T-helper 2 cell treated with Interferon-gamma antibody and Interleukin-4, amounts not matched to agents 5 μg/mL and 100 μg/mL, for 36 hours (primary cell): ENCODE data around the gene PCBP3.
"Not testable (repeated sequence)": the region's sequence is repeated elsewhere in the genome, so short reads cannot be mapped to it uniquely, and the experiment has no call there.

Experiments used
- DNase-seq: peaks from one replicate; pipeline ENCODE4 v3.0.0; 2021; ENCODE audit warnings: low spot score
- H3K27ac Mint-ChIP-seq: one replicate; pipeline ENCODE4 v1.8.0; 2021; ENCODE audit warnings: mild to moderate bottlenecking, mixed read lengths
- H3K27me3 Mint-ChIP-seq: one replicate; pipeline ENCODE4 v1.8.0; 2021; ENCODE audit warnings: low read depth, mixed read lengths
- H3K36me3 Mint-ChIP-seq: one replicate; pipeline ENCODE4 v1.8.0; 2021; ENCODE audit warnings: low read depth, mixed read lengths
- H3K4me1 Mint-ChIP-seq: one replicate; pipeline ENCODE4 v1.8.0; 2021; ENCODE audit warnings: low read depth, mixed read lengths
- H3K4me3 Mint-ChIP-seq: one replicate; pipeline ENCODE4 v1.8.0; 2022; ENCODE audit warnings: mild to moderate bottlenecking, moderate library complexity, mixed read lengths
- H3K9me3 Mint-ChIP-seq: one replicate; pipeline ENCODE4 v1.8.0; 2021; ENCODE audit warnings: mixed read lengths

PCBP3 gene

GRCh38 chr21:45849651-45850050 is 206.1 kb downstream of the PCBP3 start:
- Mint-ChIP-seq H3K27me3 (peaks cover 5% of the 10 kb centered on the region), H3K27ac (no peak overlapping the region)
- DNase-seq: no peak

DNA sequence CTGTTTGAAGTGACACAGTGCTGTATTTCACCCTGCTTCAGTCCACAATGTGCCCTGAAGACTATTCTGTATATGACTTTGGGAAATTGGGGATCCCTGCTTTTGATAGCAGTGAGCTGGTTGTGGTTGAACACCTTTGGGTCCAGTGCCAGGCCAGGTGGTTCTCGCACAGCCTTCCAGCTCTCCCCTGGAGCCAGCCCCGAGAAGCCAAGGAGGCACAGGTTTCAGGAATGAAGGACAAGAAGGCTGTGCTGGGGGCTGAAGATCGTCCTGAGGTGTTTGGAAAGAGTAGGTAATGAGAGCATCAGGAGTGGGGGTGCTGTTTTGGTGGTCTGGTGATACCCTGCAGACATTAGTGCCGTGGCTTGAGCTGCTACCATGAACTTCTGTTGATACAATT is 206.7 kb downstream of the PCBP3 start:
- no peak for DNase-seq
- Mint-ChIP-seq H3K36me3 (no peaks in the 10 kb centered on the region), H3K4me3 (no peak overlapping the region), H3K9me3 (no peaks in the 10 kb centered on the region), H3K4me1 (no peaks in the 10 kb centered on the region), H3K27me3 (peaks cover 5% of the 10 kb centered on the region), H3K27ac (no peak overlapping the region)

More at GRCh38 chr21:45849651-45850050, 206.1 kb downstream of the PCBP3 start:
- no peaks in the 10 kb centered on the region for H3K36me3 Mint-ChIP-seq
- H3K4me1 Mint-ChIP-seq: no peaks in the 10 kb centered on the region
- H3K9me3 Mint-ChIP-seq: no peaks in the 10 kb centered on the region
- no peak overlapping the region for H3K4me3 Mint-ChIP-seq

DNA sequence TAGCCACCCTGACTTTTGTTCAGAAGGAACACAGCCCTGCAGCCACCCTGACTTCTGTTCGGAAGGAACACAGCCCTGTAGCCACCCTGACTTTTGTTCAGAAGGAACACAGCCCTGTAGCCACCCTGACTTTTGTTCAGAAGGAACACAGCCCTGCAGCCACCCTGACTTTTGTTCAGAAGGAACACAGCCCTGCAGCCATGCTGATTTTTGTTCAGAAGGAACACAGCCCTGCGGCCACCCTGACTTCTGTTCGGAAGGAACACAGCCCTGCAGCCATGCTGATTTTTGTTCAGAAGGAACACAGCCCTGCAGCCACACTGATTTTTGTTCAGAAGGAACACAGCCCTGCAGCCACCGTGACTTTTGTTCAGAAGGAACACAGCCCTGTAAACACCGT is 208.9 kb downstream of the PCBP3 start:
- H3K27ac Mint-ChIP-seq, H3K4me1 Mint-ChIP-seq, DNase-seq, H3K4me3 Mint-ChIP-seq, H3K27me3 Mint-ChIP-seq, H3K36me3 Mint-ChIP-seq, H3K9me3 Mint-ChIP-seq: not testable (repeated sequence)

DNA sequence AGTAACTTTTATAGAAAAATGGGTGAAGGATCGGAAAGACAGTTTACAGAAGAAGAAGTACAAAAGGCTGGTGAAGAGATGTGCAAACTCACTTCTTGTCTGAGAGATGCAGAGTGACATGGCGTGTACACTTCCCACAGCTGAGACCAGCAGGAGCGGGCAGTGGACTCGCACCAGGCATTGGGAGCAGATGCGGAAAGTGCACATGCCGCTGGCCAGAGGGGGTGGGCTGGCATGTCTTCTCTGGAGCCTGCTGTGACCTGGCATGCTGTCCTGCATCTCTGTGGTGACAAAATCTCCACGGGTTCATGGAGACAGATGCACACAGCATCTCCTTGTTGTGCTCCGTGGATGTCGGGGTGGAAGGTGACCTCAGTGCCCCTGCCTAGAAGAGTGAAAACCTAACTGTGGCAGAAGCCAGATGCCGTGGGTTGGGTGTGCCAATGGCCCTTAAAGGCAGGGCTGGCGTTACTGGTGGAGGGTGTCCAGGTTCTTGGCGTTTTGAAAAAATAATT is 209.4 kb downstream of the PCBP3 start:
- H3K4me3 Mint-ChIP-seq: no peak overlapping the region
- no peaks in the 10 kb centered on the region for H3K36me3 Mint-ChIP-seq
- H3K9me3 Mint-ChIP-seq: no peaks in the 10 kb centered on the region
- H3K27me3 Mint-ChIP-seq: peaks cover 5% of the 10 kb centered on the region
- H3K4me1 Mint-ChIP-seq: no peaks in the 10 kb centered on the region
- no peak for DNase-seq
- no peak overlapping the region for H3K27ac Mint-ChIP-seq

DNA sequence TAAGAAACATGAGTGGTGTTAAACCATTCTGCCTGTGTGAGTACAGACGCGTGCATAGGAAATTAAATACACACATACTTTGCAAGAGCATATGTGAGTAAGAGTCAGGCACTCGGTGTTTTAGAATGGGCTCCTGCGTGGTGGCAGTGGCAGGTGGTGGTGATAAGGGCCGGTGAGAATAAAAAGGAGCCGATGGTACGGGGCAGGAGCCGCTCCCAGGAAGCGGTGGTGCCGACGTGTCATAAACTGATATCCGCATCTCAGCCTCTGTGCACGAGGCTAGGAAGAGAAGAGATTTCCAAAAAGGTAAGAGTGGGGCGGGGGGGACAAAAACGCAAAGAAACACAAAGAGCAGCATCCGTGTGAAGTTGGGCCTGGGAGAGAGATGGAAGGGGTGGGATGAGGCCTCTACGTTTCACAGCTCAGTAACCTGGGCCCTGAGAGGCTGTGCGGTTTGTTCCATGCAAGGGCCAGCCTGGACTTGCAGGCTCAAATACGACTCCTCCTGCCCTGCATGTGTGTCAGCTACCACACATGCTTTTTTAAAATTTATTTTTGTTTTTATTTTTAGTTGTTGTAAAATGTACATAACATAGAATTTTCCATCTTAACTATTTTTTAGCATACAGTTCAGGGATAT is 210.3 kb downstream of the PCBP3 start:
- Mint-ChIP-seq H3K9me3 (no peaks in the 10 kb centered on the region), H3K27me3 (peaks cover 2% of the 10 kb centered on the region), H3K36me3 (no peaks in the 10 kb centered on the region), H3K4me1 (no peaks in the 10 kb centered on the region), H3K4me3 (no peak overlapping the region), H3K27ac (no peak overlapping the region)
- DNase-seq: no peak

- Mint-ChIP-seq H3K36me3 (no peaks in the 10 kb centered on the region), H3K4me1 (no peaks in the 10 kb centered on the region), H3K9me3 (no peaks in the 10 kb centered on the region), H3K4me3 (no peak overlapping the region), H3K27ac (no peak overlapping the region), H3K27me3 (peaks cover 2% of the 10 kb centered on the region)
- DNase-seq: no peak
Measured at GRCh38 chr21:45854690-45855247, 211.2 kb downstream of the PCBP3 start.

- H3K9me3 Mint-ChIP-seq: no peaks in the 10 kb centered on the region
- no peaks in the 10 kb centered on the region for H3K4me1 Mint-ChIP-seq
- no peak overlapping the region for H3K27ac Mint-ChIP-seq
- DNase-seq: no peak
- no peak overlapping the region for H3K4me3 Mint-ChIP-seq
- no peaks in the 10 kb centered on the region for H3K36me3 Mint-ChIP-seq
- peaks cover 2% of the 10 kb centered on the region for H3K27me3 Mint-ChIP-seq
Measured at GRCh38 chr21:45855248-45855811, 211.8 kb downstream of the PCBP3 start.

DNA sequence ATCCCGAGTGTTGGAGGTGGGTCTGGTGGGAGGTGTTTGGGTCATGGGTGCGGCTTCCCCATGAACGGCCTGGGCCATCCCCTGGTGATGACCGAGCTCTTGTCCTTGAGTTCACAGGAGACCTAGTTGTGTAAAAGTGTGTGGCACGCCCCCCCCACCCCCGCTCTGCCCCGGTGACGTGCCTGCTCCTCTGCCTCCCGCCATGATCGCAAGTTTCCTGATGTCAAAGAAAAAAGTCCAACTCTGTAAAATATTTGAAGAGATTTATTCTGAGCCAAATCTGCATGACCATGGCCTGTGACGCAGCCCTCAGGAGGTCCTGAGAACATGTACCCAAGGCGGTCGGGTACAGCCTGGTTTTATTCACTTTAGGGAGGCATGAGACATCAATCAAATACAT is 212.9 kb downstream of the PCBP3 start:
- Mint-ChIP-seq H3K27ac (no peak overlapping the region), H3K4me1 (no peaks in the 10 kb centered on the region), H3K27me3 (no peaks in the 10 kb centered on the region), H3K4me3 (no peak overlapping the region), H3K9me3 (no peaks in the 10 kb centered on the region), H3K36me3 (no peaks in the 10 kb centered on the region)
- DNase-seq: no peak

GRCh38 chr21:45856906-45857305 is 213.4 kb downstream of the PCBP3 start:
- Mint-ChIP-seq H3K9me3 (no peaks in the 10 kb centered on the region), H3K27me3 (no peaks in the 10 kb centered on the region), H3K4me1 (no peaks in the 10 kb centered on the region), H3K36me3 (no peaks in the 10 kb centered on the region), H3K27ac (no peak overlapping the region), H3K4me3 (no peak overlapping the region)
- no peak for DNase-seq

- no peak overlapping the region for H3K27ac Mint-ChIP-seq
- H3K36me3 Mint-ChIP-seq: no peaks in the 10 kb centered on the region
- H3K27me3 Mint-ChIP-seq: no peaks in the 10 kb centered on the region
- H3K4me1 Mint-ChIP-seq: no peaks in the 10 kb centered on the region
- no peaks in the 10 kb centered on the region for H3K9me3 Mint-ChIP-seq
- DNase-seq: no peak
- H3K4me3 Mint-ChIP-seq: no peak overlapping the region
Measured at GRCh38 chr21:45857761-45858160, 214.2 kb downstream of the PCBP3 start.

DNA sequence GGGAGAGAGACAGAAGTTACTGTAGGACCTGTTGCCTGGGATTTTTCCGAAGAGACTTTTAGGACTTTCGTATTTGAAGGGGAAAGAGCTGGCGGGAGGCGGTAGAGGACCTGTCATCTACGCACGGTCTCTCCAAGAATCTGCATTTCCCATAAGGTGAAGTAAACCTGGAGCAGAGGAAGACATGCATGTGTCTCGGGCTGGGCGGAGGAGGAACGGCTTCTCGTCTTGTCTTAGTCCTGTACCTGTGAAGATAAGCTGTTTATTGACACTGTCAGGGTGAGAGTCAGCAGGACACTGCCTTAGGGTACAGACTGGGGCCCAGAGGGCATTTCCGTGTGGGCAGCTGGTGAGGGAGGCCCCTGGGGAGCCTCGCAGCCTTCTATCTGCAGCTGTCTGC is 214.7 kb downstream of the PCBP3 start:
- H3K4me1 Mint-ChIP-seq: no peaks in the 10 kb centered on the region
- no peaks in the 10 kb centered on the region for H3K36me3 Mint-ChIP-seq
- H3K4me3 Mint-ChIP-seq: no peak overlapping the region
- DNase-seq: no peak
- no peaks in the 10 kb centered on the region for H3K9me3 Mint-ChIP-seq
- no peaks in the 10 kb centered on the region for H3K27me3 Mint-ChIP-seq
- H3K27ac Mint-ChIP-seq: no peak overlapping the region

DNA sequence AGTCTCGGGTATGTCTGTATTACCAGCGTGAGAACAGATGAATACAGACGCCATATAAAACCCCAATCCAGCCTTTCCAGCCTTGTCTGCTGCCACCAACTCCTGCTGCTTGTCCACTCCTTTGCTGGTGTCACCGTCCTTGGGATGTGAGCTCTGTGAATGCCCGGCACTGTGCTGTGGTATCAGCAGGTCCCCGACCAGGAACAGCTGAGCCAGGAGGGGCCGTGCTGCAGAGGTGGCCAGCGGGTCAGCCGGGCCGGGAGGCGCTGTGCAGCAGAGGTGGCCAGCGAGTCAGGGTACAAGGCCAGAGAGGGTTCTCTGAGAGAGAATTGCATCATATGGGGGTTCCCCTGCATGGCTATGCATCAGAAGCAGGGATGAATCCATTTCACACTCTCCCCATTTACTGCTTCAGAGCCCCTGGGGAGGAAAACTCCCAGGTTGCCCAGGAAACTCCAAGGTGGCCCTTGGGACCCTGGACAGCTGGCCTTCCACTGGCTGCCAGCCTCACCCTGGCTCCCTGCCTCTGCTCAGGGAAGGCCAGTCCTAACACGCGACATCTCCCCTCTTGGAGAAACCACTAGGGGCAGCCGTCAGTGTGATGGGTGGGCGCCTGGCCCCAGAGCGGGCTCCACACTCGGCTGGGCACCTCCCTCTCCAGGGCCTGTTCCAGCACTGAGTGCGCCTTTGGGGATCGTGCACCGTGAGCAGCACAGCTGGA is 215.7 kb downstream of the PCBP3 start:
- no peak for DNase-seq
- Mint-ChIP-seq H3K4me3 (no peak overlapping the region), H3K36me3 (no peaks in the 10 kb centered on the region), H3K27ac (no peak overlapping the region), H3K27me3 (no peaks in the 10 kb centered on the region), H3K4me1 (no peaks in the 10 kb centered on the region), H3K9me3 (no peaks in the 10 kb centered on the region)

GRCh38 chr21:45859762-45860357 is 216.3 kb downstream of the PCBP3 start:
- no peaks in the 10 kb centered on the region for H3K27me3 Mint-ChIP-seq
- no peak overlapping the region for H3K4me3 Mint-ChIP-seq
- H3K9me3 Mint-ChIP-seq: no peaks in the 10 kb centered on the region
- no peak for DNase-seq
- no peaks in the 10 kb centered on the region for H3K4me1 Mint-ChIP-seq
- no peak overlapping the region for H3K27ac Mint-ChIP-seq
- no peaks in the 10 kb centered on the region for H3K36me3 Mint-ChIP-seq
